DND-41 (cell line): ENCODE measurements around the gene NFKBIL1.

Experiments used
- CTCF ChIP-seq: IDR thresholded peaks from 2 replicates; pipeline ENCODE4 v1.5.1; 2012; ENCODE audit warnings: borderline replicate concordance, low read length, moderate library complexity, mild to moderate bottlenecking; ENCODE audit not compliant: poor library complexity, severe bottlenecking; ENCODE audit errors: extremely low read depth
- EZH2 ChIP-seq: IDR thresholded peaks from 3 replicates; pipeline ENCODE4 v1.6.1; 2012; ENCODE audit warnings: borderline replicate concordance, low read depth, mild to moderate bottlenecking, moderate library complexity, low read length, inconsistent platforms; ENCODE audit not compliant: severe bottlenecking

GRCh38 chr6:31502586-31502985 lies 44.8 kb upstream of the NFKBIL1 start:
- TF ChIP-seq CTCF = no peak
- TF ChIP-seq EZH2 = no peak
